Measurements from ENCODE around the gene CHD9.
A peak's percentile ranks its signal among the peaks of the same experiment; 100 is the strongest.
"Not testable (repeated sequence)": the region's sequence is repeated elsewhere in the genome, so short reads cannot be mapped to it uniquely, and the experiment has no call there.

The CHD9 gene

DNA sequence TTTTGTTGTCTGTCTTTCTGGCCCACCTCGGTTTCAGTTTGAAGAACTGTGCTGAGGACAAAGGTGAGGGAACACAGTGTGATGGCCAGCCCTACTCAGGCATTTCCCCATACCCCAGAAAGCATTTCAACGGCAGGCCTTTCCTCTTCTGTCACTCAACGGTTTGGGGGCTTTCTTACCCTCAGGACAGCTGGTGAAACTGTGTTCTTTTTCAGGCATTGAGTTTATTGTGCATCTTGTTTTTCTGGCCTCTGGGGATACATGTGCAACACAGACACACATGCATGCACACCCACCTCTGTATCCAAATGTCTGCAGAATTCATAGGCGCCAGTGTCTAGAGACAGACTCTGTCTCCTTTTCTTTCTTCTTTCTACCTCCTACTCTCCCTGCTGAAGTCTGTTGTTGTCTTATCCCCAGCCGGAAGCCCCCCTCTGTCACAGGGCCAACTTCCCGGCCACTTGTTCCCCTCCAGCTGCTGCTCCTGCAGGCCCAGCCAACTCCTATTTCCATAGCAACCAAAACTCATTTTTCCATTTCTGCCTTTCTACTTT is 17.0 kb downstream of the CHD9 start:
- Histone ChIP-seq H3K4me1 (no peaks in the 10 kb centered on the region), H3K27me3 (ENCODE audit: low read depth) (no peaks in the 10 kb centered on the region), H3K4me3 (no peak overlapping the region), H3K9me3 (peaks cover 8% of the 10 kb centered on the region; the same call in 1 of the 2 replicates), H3K36me3 (replicated peaks) (peaks cover 8% of the 10 kb centered on the region)
- in situ Hi-C loops (cut with MboI; ENCODE audit: low sequenced_read_pairs), result loop anchor here (25.0 kb wide), 1 partner anchor 140 kb away; no protein-coding TSS in a partner anchor
- no peak for DNase-seq (ENCODE audit: low spot score in 2 of 2)

DNA sequence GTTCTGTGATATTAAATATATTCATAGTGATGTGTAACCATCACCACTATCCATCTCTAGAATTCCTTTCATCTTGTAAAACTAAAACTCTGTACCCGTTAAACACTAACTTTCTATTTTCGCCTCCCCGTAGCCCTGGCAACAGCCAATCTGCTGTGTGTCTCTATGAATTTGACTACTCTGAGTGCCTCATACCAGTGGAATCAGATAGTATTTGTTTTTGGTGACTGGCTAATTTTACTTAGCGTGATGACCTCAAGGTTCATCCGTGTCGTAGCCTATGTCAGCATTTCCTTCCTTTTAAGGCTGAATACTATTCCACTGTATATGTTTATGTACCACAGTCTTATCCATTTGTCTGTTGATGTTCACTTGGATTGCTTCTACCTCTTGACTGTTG is 18.2 kb downstream of the CHD9 start:
- peaks cover 6% of the 10 kb centered on the region for H3K36me3 ChIP-seq (replicated peaks)
- H3K4me1 ChIP-seq, result no peaks in the 10 kb centered on the region
- in situ Hi-C loops (cut with MboI; ENCODE audit: low sequenced_read_pairs), result loop anchor here (25.0 kb wide), 1 partner anchor 139 kb away; no protein-coding TSS in a partner anchor
- peaks cover 8% of the 10 kb centered on the region; the same call in 1 of the 2 replicates for H3K9me3 ChIP-seq
- no peaks in the 10 kb centered on the region for H3K27me3 ChIP-seq (ENCODE audit: low read depth)
- H3K4me3 ChIP-seq, result no peak overlapping the region
- DNase-seq (ENCODE audit: low spot score in 2 of 2), result no peak

DNA sequence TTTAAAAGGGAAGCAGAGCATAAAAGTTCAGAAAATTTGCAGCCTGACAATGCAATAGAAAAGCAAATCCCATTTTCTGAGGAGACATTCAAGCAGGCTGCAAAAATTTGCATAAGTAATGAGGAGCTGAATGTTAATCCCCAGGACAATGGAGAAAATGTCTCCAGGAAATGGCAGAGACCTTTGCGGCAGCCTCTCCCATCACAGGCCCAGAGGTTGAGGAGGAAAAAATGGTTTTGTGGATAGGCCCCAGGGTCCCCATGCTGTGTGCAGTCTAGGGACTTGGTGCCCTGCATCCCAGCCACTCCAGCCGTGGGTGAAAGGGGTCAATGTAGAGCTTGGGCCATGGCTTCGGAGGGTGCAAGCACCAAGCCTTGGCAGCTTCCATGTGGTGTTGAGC is 19.5 kb downstream of the CHD9 start:
- not testable (repeated sequence) for H3K36me3 ChIP-seq (replicated peaks)

DNA sequence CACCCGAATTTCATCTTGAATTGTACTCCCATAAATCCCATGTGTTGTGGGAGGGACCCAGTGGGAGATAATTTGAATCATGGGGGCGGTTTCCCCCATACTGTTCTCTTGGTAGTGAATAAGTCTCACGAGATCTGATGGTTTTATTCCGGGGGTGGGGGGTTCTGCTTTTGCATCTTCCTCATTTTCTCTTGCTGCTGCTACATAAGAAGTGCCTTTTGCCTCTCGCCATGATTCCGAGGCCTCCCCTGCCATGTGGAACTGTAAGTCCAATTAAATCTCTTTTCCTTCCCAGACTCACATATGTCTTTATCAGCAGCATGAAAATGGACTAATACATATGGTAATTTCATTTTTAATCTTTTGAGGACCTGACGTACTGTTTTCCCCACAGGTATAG is 20.7 kb downstream of the CHD9 start:
- H3K9me3 ChIP-seq; H3K4me3 ChIP-seq; H3K27me3 ChIP-seq (ENCODE audit: low read depth); in situ Hi-C loops (cut with MboI; ENCODE audit: low sequenced_read_pairs); DNase-seq (ENCODE audit: low spot score in 2 of 2); H3K36me3 ChIP-seq (replicated peaks): not testable (repeated sequence)
- H3K4me1 ChIP-seq, result peaks cover 11% of the 10 kb centered on the region

More for the DNA sequence above, 19.5 kb downstream of the CHD9 start:
- not testable (repeated sequence) for H3K27me3 ChIP-seq (ENCODE audit: low read depth); H3K9me3 ChIP-seq; H3K4me3 ChIP-seq; DNase-seq (ENCODE audit: low spot score in 2 of 2); H3K4me1 ChIP-seq
- in situ Hi-C loops (cut with MboI; ENCODE audit: low sequenced_read_pairs), result loop anchor here (25.0 kb wide), 1 partner anchor 138 kb away; no protein-coding TSS in a partner anchor

DNA sequence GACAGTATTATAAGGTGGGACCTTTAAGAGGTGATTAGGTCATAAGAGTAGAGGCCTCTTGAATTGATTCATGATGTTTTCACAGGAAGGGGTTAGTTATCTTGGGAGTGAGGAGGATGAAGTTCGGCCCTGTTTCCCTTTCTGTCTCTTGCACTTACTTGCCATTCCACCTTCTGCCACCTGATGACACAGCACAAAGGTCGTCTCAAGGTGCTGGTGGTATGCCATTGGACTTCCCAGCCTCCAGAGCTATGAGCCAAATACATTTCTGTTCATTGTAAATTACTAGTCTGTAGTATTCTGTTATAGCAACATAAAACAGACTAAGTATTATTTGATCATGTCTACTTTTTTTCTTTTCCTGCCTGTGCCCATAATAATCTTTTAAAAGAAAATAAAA is 23.5 kb downstream of the CHD9 start:
- Histone ChIP-seq H3K4me3 (no peak overlapping the region), H3K27me3 (ENCODE audit: low read depth) (no peaks in the 10 kb centered on the region), H3K4me1 (peaks cover 19% of the 10 kb centered on the region), H3K9me3 (peaks cover 8% of the 10 kb centered on the region; the same call in 1 of the 2 replicates), H3K36me3 (replicated peaks) (no peaks in the 10 kb centered on the region; the same call in 1 of the 2 replicates)
- in situ Hi-C loops (cut with MboI; ENCODE audit: low sequenced_read_pairs), result no loop called here
- DNase-seq (ENCODE audit: low spot score in 2 of 2), result no peak

DNA sequence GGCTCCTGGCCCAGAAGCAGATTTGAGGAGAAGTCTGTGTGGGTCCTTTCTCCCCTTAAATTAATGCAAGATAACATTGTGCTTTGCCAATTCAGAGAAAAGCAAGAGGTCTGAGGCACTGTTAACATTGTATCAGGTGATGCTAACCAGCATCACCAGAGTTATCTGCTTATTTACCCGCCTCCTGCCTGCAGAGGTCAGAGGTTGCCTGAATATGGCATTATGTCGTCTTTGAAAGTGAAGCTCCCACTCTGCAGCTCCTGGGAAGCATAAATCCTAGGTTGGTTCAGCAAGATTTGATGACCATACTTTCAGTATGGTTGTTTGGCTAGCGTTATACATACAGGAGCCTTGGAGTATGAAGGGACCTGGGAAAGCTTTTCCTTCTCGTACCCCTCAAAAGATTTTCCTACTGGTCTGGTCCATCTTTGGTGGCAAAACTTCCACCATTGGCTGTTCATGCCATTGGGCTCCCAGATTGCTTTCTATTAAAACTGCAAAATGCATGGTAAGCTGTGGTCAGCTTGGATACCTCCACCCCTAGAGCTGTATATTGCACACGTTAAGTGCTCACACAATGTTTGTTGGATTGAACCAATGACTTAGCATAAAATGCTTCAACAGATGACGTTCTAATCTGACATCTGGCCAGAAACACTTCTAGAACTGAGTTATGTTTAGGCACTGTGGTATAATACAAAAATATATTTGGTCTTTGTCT is 24.1 kb downstream of the CHD9 start:
- H3K4me3 ChIP-seq, result no peak overlapping the region
- no peak for DNase-seq (ENCODE audit: low spot score in 2 of 2)
- peaks cover 8% of the 10 kb centered on the region; the same call in 1 of the 2 replicates for H3K9me3 ChIP-seq
- in situ Hi-C loops (cut with MboI; ENCODE audit: low sequenced_read_pairs), result no loop called here
- H3K36me3 ChIP-seq (replicated peaks), result no peaks in the 10 kb centered on the region; the same call in 1 of the 2 replicates
- H3K4me1 ChIP-seq, result peaks cover 19% of the 10 kb centered on the region
- H3K27me3 ChIP-seq (ENCODE audit: low read depth), result no peaks in the 10 kb centered on the region

DNA sequence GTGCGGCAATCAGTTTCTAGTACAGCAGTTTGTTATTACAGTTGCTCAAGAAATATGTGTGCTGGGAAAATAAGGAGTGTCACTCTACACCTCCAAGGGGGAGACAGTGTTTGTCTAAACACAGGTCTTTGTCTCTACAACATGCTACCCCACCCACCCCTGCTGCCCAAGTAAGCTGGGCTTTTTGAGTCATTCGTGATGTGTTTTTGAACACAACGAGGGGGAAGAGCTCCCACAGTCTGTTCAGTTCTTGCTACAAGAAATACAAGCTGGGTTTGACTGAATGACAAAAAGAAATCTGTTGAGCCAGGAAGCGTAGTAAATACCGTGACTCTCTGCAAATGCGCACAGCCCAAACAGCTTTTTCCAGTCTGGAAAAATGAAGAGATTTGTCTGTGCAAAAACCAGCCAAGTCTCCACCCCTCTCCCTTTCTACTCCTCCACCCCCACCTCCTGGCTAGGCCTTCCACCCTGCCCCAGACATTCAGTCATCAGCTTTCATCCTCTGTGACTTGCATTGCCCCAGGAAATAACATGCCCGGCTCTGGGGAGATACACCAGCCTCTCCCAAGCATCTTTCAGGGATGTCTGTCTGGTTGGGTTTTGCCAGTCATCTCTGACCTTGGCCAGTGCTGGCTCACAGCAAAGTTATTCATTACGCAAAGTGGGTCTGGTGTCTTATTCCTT is 25.7 kb downstream of the CHD9 start:
- H3K4me3 ChIP-seq, result no peak overlapping the region
- 0 out of 2 replicates have a peak, but pooled peaks cover 2% of the 10 kb centered on the region for H3K9me3 ChIP-seq
- in situ Hi-C loops (cut with MboI; ENCODE audit: low sequenced_read_pairs), result no loop called here
- peaks cover 19% of the 10 kb centered on the region for H3K4me1 ChIP-seq
- DNase-seq (ENCODE audit: low spot score in 2 of 2), result peak in 1 of 2 experiments; percentile 41
- H3K36me3 ChIP-seq (replicated peaks), result no peaks in the 10 kb centered on the region; the same call in 1 of the 2 replicates
- no peaks in the 10 kb centered on the region for H3K27me3 ChIP-seq (ENCODE audit: low read depth)

DNA sequence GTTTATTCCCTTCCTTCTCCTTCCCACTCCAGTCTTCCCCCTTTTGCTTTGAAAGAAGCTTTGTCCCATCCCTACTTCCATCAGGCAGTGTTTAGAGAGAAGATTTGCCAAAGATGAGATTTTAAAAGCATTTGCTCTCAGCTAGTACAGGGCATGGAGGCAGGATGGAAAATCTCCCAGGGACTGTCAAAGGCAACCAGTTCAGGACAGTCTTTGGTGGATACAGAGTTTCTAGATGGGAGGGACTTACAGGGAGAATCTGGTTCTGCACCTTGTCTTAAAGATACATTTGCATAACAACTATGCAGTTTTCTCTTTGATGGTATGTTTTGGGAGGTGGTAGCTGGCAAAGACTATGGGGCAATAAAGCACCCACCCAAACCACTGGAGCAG is 26.2 kb downstream of the CHD9 start:
- in situ Hi-C loops (cut with MboI; ENCODE audit: low sequenced_read_pairs), result no loop called here
- H3K36me3 ChIP-seq (replicated peaks), result no peaks in the 10 kb centered on the region
- no peaks in the 10 kb centered on the region for H3K27me3 ChIP-seq (ENCODE audit: low read depth)
- peaks cover 19% of the 10 kb centered on the region for H3K4me1 ChIP-seq
- H3K9me3 ChIP-seq, result no peaks in the 10 kb centered on the region
- no peak for DNase-seq (ENCODE audit: low spot score in 2 of 2)
- no peak overlapping the region for H3K4me3 ChIP-seq

DNA sequence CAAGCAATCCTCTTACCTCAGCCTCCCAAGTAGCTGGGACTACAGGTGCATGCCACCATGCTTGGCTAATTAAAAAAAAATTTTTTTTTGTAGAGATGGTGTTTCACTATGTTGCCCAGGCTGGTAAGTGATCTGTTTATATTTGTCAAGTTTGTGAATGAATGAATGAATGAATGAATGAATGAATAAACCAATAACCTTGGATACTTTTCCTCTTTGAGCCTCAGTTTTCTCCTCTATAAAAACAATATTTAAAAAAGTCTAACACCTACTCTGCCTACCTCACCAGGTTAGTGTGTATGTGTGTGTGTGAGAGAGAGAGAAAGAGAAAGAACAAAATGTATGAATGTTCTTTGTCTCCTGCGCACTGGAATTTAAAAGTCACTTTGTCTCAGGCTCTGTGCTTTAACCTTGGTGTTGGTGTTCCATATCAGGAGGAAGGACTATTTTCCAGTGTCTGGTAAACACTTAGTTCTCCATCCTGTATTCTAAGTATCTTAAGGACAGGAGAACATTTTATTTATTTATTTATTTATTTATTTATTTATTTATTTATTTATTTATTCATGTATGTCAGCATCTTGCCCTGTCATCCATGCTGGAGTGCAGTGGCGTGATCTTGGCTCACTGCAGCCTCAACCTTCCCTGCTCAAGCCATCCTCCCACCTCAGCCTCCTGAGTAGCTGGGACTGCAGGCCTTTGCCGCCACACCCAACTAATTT is 27.1 kb downstream of the CHD9 start:
- no peaks in the 10 kb centered on the region for H3K36me3 ChIP-seq (replicated peaks)
- in situ Hi-C loops (cut with MboI; ENCODE audit: low sequenced_read_pairs), result no loop called here
- H3K9me3 ChIP-seq, result no peaks in the 10 kb centered on the region
- peaks cover 19% of the 10 kb centered on the region for H3K4me1 ChIP-seq
- DNase-seq (ENCODE audit: low spot score in 2 of 2), result no peak
- H3K27me3 ChIP-seq (ENCODE audit: low read depth), result no peaks in the 10 kb centered on the region
- no peak overlapping the region for H3K4me3 ChIP-seq

DNA sequence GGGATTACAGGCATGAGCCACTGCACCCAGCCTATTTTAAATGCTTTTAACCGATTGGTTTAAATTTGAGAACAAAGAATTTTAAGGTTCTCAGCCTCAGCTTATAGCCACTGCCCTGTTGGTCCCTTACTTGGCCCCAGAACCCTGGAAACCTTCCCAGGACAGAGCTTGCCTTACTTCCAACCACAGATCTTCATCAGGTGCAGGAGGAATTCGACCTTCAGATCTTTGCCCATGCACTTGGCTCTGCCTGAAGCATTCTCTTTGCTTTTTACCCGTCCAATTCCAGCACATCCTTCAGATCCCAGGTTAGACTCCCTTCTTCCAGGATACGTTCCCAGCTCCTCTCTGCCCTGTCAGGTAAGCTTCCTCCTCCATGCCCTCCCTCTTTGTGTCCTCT is 27.7 kb downstream of the CHD9 start:
- no peak overlapping the region for H3K4me3 ChIP-seq
- in situ Hi-C loops (cut with MboI; ENCODE audit: low sequenced_read_pairs), result no loop called here
- H3K9me3 ChIP-seq, result no peaks in the 10 kb centered on the region
- H3K27me3 ChIP-seq (ENCODE audit: low read depth), result no peaks in the 10 kb centered on the region
- H3K4me1 ChIP-seq, result peaks cover 19% of the 10 kb centered on the region
- no peak for DNase-seq (ENCODE audit: low spot score in 2 of 2)
- no peaks in the 10 kb centered on the region for H3K36me3 ChIP-seq (replicated peaks)

DNA sequence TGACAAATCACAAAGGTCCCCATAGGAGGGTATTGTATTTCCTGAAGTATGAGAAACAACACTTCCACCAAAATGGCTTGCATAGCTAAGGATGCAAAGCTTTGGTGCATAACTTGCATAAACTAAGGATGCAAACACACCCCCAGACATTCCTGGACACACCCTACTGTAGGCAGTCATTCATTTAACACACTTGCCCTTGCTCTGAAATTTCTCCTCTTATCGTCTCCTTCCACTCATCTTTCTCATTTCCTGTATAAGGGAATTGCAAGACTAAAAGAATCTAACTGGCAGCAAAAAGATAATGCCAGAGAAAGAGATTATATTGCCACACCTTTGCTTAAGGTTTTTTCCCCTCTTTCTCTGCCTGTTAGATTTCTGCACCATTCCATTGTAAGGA is 28.3 kb downstream of the CHD9 start:
- Histone ChIP-seq H3K27me3 (ENCODE audit: low read depth) (no peaks in the 10 kb centered on the region), H3K4me3 (no peak overlapping the region), H3K36me3 (replicated peaks) (no peaks in the 10 kb centered on the region), H3K4me1 (peaks cover 19% of the 10 kb centered on the region), H3K9me3 (no peaks in the 10 kb centered on the region)
- no peak for DNase-seq (ENCODE audit: low spot score in 2 of 2)
- in situ Hi-C loops (cut with MboI; ENCODE audit: low sequenced_read_pairs), result no loop called here

DNA sequence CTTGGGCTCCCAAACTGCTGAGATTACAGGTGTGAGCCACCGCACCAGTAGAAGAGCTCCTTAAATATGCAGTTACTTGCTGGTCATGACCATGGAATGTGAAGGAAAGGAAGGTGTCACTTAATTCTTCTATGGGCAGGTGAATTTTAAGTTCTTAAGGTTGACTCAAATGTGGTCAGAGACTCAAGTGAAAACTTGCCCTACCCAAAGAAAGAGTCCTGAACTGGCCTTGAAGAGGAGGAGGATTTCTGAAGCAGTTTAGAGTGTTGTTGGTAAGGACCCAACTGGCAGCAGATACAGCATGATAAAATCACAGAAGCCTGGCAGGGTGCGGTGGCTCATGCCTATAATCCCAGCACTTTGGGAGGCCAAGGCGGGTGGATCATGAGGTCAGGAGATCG is 29.4 kb downstream of the CHD9 start:
- in situ Hi-C loops (cut with MboI; ENCODE audit: low sequenced_read_pairs), result no loop called here
- H3K4me1 ChIP-seq, result peaks cover 15% of the 10 kb centered on the region
- H3K36me3 ChIP-seq (replicated peaks), result no peaks in the 10 kb centered on the region
- H3K27me3 ChIP-seq (ENCODE audit: low read depth), result no peaks in the 10 kb centered on the region
- no peak for DNase-seq (ENCODE audit: low spot score in 2 of 2)
- no peaks in the 10 kb centered on the region for H3K9me3 ChIP-seq
- H3K4me3 ChIP-seq, result no peak overlapping the region

DNA sequence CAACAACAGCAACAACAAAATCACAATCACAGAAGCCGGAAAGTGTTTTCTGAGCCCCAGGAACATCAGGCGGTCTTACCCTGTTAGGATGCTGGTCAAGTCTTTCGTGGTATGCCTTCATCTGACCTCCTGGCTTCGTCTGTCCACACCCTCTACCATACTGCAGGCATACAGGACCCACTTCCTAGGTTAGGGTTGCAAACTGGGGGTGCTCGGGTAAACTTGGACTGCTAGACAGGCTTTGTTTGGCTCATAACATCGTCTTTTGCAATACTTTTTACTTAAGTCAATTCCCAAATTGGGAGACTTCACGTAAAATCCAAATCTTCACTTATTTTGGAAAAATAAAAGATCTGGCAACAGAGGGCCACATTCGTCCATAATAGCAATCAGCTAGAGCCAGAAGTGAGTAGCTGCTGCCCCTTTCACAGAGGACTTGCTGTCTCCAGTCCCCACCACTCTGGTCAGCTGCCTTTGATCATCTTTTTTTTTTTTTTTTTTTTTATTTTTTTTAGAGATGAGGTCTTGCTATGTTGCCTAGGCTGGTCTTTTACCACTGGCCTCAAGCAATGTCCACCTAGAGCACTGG is 30.0 kb downstream of the CHD9 start:
- no peak for DNase-seq (ENCODE audit: low spot score in 2 of 2)
- H3K4me3 ChIP-seq, result no peak overlapping the region
- peaks cover 13% of the 10 kb centered on the region for H3K4me1 ChIP-seq
- H3K36me3 ChIP-seq (replicated peaks), result no peaks in the 10 kb centered on the region
- H3K27me3 ChIP-seq (ENCODE audit: low read depth), result no peaks in the 10 kb centered on the region
- no peaks in the 10 kb centered on the region for H3K9me3 ChIP-seq
- in situ Hi-C loops (cut with MboI; ENCODE audit: low sequenced_read_pairs), result no loop called here

Measured in HAP-1 (cell line).